PC-3 (cell line): Measurements from ENCODE around the gene TMEM181. TPM values are rescaled to one million over a fixed set of nuclear protein-coding genes. Genes with fewer than 3 reads are reported as not detected.

Source experiments
- ATAC-seq: fragments of 200-7000 bp; cut with Tn5 transposase; 2 replicates; pipeline ENCODE4 v1.9.1; 2020; ENCODE audit warnings: mild to moderate bottlenecking, moderate library complexity
- BruUV-seq: library from RNA; stranded (reverse); fragments of 400-500 nt; replicated peaks from 2 replicates; lab custom pipeline; 2021; lab: Mats Ljungman, UMichigan
- CTCF ChIA-PET: fragments of 300-600 bp; sonication (Branson Sonifier 250); formaldehyde crosslinking; loops from one replicate; lab custom pipeline; 2022; ENCODE audit warnings: antibody characterized with exemption; lab: Charles Lee
- POLR2A ChIA-PET: fragments of 300-600 bp; sonication (Branson Sonifier 250); formaldehyde crosslinking; loops from one replicate; lab custom pipeline; 2022; ENCODE audit warnings: antibody characterized with exemption; ENCODE audit not compliant: unreplicated experiment; lab: Charles Lee
- DNase-seq: peaks from one replicate; pipeline ENCODE4 v3.0.0-alpha.2; 2015
- H2AFZ ChIP-seq: fragments of 300-600 bp; sonication (generic); 2 replicates; pipeline ENCODE4 v1.6.0; 2016; ENCODE audit warnings: antibody characterized with exemption, low read length
- H3F3A ChIP-seq: fragments of 300-600 bp; sonication (generic); one replicate; pipeline ENCODE4 v1.6.0; 2017; ENCODE audit warnings: antibody characterized with exemption, low read length, control low read depth, mild to moderate bottlenecking; ENCODE audit not compliant: unreplicated experiment
- H3K27ac ChIP-seq: fragments of 300-600 bp; sonication (generic); 2 replicates; pipeline ENCODE4 v1.5.1; 2016; ENCODE audit warnings: mild to moderate bottlenecking, low read length
- H3K27me3 ChIP-seq: fragments of 300-600 bp; sonication (generic); 2 replicates; pipeline ENCODE4 v1.6.1; 2016; ENCODE audit warnings: low read length, mixed read lengths
- H3K36me3 ChIP-seq: fragments of 300-600 bp; sonication (generic); 2 replicates; pipeline ENCODE4 v1.6.1; 2016; ENCODE audit warnings: low read depth, mixed run types, low read length, mixed read lengths
- H3K4me1 ChIP-seq: fragments of 300-600 bp; sonication (generic); 2 replicates; pipeline ENCODE4 v1.5.1; 2016; ENCODE audit warnings: low read length; ENCODE audit not compliant: insufficient read depth
- H3K4me2 ChIP-seq: fragments of 300-600 bp; sonication (generic); 2 replicates; pipeline ENCODE4 v1.6.0; 2016; ENCODE audit warnings: low read length
- H3K4me3 ChIP-seq: fragments of 300-600 bp; sonication (generic); 2 replicates; pipeline ENCODE4 v1.5.1; 2016; ENCODE audit warnings: mild to moderate bottlenecking, low read length, mixed read lengths
- H3K79me2 ChIP-seq: fragments of 300-600 bp; sonication (generic); 2 replicates; pipeline ENCODE4 v1.6.1; 2017; ENCODE audit warnings: low read length, mixed read lengths
- H3K9ac ChIP-seq: fragments of 300-600 bp; sonication (generic); 2 replicates; pipeline ENCODE4 v1.6.0; 2016; ENCODE audit warnings: mild to moderate bottlenecking, low read length
- H3K9me2 ChIP-seq: fragments of 300-600 bp; sonication (generic); replicated peaks from 2 replicates; pipeline ENCODE4 v1.6.1; 2016; ENCODE audit warnings: mixed run types, low read length, mixed read lengths
- H3K9me3 ChIP-seq: fragments of 300-600 bp; sonication (generic); 2 replicates; pipeline ENCODE4 v1.6.1; 2016; ENCODE audit warnings: low read length, mixed read lengths
- H4K20me1 ChIP-seq: fragments of 300-600 bp; sonication (generic); 2 replicates; pipeline ENCODE4 v1.6.1; 2016; ENCODE audit warnings: low read length, mixed read lengths
- EZH2 ChIP-seq: fragments of 300-600 bp; sonication (generic); IDR thresholded peaks from one replicate; pipeline ENCODE4 v1.6.1; 2017; ENCODE audit warnings: antibody characterized with exemption, mild to moderate bottlenecking, low read length; ENCODE audit not compliant: unreplicated experiment
- EZH2phosphoT487 ChIP-seq: fragments of 300-600 bp; sonication (generic); IDR thresholded peaks from 2 replicates; pipeline ENCODE4 v1.6.1; 2018; ENCODE audit warnings: mild to moderate bottlenecking, antibody characterized with exemption, low read length, borderline replicate concordance
- intact Hi-C: fragments of 100-400 bp; cut with micrococcal nuclease; formaldehyde crosslinking; loops from 2 replicates; pipeline ENCODE4 v1.9.0; 2023
- total RNA-seq: library from RNA; depleted of rRNA; stranded (reverse); fragments of >200 nt; gene quantifications from 2 replicates; pipeline ENCODE4 v1.2.3, GENCODE V29; 2014
- TF ChIP-seq, protein P1 (sequence below): fragments of 300-600 bp; sonication (generic); conservative IDR thresholded peaks from 2 replicates; pipeline ENCODE4 v1.5.1; 2017; ENCODE audit warnings: antibody characterized with exemption, low read depth, mild to moderate bottlenecking, low read length

TMEM181 gene
- total RNA-seq, 1 experiment from 2014 or later, result 13.7 TPM

DNA sequence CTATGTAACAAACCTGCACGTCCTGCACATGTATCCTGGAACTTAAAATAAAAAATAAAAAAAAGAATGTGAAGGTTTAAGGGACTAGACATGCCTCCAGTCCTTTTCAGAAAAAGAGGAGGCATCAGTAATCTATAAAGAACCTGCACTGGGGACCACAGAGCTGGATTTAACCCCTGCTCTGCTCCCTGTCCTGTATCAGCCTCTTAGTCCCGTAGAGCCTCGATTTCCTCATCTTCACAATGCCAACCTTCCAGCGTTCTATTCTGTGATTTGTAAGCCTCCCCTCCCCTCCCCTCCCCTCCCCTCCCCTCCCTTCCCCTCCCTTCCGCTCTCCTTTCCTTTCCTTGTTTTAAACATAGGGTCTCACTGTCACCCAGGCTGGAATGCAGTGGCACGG lies 31.1 kb upstream of the TMEM181 start:
- TF ChIP-seq EZH2phosphoT487, result no peak
- TF ChIP-seq EZH2, result no peak
- TF ChIP-seq, protein P1, sequence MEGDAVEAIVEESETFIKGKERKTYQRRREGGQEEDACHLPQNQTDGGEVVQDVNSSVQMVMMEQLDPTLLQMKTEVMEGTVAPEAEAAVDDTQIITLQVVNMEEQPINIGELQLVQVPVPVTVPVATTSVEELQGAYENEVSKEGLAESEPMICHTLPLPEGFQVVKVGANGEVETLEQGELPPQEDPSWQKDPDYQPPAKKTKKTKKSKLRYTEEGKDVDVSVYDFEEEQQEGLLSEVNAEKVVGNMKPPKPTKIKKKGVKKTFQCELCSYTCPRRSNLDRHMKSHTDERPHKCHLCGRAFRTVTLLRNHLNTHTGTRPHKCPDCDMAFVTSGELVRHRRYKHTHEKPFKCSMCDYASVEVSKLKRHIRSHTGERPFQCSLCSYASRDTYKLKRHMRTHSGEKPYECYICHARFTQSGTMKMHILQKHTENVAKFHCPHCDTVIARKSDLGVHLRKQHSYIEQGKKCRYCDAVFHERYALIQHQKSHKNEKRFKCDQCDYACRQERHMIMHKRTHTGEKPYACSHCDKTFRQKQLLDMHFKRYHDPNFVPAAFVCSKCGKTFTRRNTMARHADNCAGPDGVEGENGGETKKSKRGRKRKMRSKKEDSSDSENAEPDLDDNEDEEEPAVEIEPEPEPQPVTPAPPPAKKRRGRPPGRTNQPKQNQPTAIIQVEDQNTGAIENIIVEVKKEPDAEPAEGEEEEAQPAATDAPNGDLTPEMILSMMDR, result no peak
- CTCF ChIA-PET, result no interaction called here
- Histone ChIP-seq H3K9me2 (no peaks in the 10 kb centered on the region), H3K4me1 (no peaks in the 10 kb centered on the region), H3K9me3 (no peaks in the 10 kb centered on the region), H3F3A (no peaks in the 10 kb centered on the region), H3K36me3 (no peaks in the 10 kb centered on the region), H3K79me2 (no peaks in the 10 kb centered on the region), H3K4me3 (no peak overlapping the region), H4K20me1 (no peaks in the 10 kb centered on the region), H3K27ac (no peak overlapping the region), H3K4me2 (no peak overlapping the region), H3K27me3 (no peaks in the 10 kb centered on the region), H3K9ac (no peak overlapping the region), H2AFZ (no peak overlapping the region)
- DNase-seq (no peak), ATAC-seq (no peak)
- POLR2A ChIA-PET, result no interaction called here
- intact Hi-C loops, result no loop called here
- no TSS peak for BruUV-seq

DNA sequence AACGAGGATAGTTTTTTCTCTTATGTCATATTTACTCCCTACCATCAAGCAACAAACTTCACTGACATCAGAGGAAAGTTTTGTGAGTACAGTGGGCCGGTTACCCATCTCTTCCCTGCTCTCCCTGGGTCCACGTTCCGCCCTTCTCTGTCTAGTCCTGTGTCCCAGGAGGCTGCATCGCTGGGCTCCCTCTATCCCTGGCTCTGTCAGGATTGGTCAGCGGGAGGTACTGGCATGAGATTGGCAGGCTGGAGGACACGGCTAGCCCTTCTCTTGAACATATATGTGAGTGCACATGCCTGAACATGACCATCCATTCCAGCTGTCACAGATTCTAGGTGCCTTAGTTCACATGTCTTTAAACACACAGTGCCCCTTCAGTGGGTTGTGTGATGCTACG lies 30.3 kb upstream of the TMEM181 start:
- no peaks in the 10 kb centered on the region for H3K4me1 ChIP-seq
- no peaks in the 10 kb centered on the region for H3K79me2 ChIP-seq
- TF ChIP-seq, protein P1, result no peak
- H2AFZ ChIP-seq, result no peak overlapping the region
- H4K20me1 ChIP-seq, result no peaks in the 10 kb centered on the region
- H3K36me3 ChIP-seq, result no peaks in the 10 kb centered on the region
- H3K27me3 ChIP-seq, result no peaks in the 10 kb centered on the region
- no TSS peak for BruUV-seq
- no peaks in the 10 kb centered on the region for H3K9me3 ChIP-seq
- H3K9me2 ChIP-seq, result no peaks in the 10 kb centered on the region
- POLR2A ChIA-PET, result no interaction called here
- intact Hi-C loops, result no loop called here
- CTCF ChIA-PET, result no interaction called here
- ATAC-seq (no peak), DNase-seq (no peak)
- no peak overlapping the region for H3K27ac ChIP-seq
- no peak overlapping the region for H3K9ac ChIP-seq
- no peak overlapping the region for H3K4me3 ChIP-seq
- H3F3A ChIP-seq, result no peaks in the 10 kb centered on the region
- H3K4me2 ChIP-seq, result no peak overlapping the region

DNA sequence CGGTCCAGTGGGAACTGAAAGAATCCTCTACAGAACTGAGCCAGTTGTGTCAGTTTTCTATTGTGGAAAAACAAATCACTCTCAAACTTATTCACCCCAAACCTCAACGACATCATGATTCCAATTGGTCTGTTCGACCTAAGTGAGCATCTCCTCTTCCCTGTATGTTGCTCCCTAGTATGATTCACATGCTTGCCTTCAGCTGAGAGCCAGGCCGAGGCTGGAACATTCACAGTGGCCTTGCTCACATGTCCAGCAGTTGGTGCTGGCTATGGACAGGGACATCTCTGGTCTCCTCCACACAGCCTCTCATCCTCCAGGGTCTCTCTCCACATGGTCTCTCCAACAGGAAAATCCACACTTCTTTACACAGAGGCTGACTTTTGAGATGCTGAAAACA lies 28.3 kb upstream of the TMEM181 start:
- intact Hi-C loops, result no loop called here
- Histone ChIP-seq H3K9me2 (no peaks in the 10 kb centered on the region), H3K9me3 (no peaks in the 10 kb centered on the region), H3K4me3 (no peak overlapping the region), H4K20me1 (no peaks in the 10 kb centered on the region), H3K4me2 (no peak overlapping the region), H3K9ac (no peak overlapping the region), H3K36me3 (no peaks in the 10 kb centered on the region), H3K27ac (no peak overlapping the region), H3K79me2 (no peaks in the 10 kb centered on the region), H3K27me3 (no peaks in the 10 kb centered on the region), H3K4me1 (no peaks in the 10 kb centered on the region), H2AFZ (no peak overlapping the region), H3F3A (no peaks in the 10 kb centered on the region)
- ChIA-PET CTCF (no interaction called here), POLR2A (no interaction called here)
- DNase-seq, result no peak
- TF ChIP-seq, protein P1, result no peak
- TF ChIP-seq EZH2phosphoT487 (no peak), EZH2 (no peak)
- no TSS peak for BruUV-seq
- ATAC-seq, result no peak
